ENCODE results near the gene PTPRK.

DNA sequence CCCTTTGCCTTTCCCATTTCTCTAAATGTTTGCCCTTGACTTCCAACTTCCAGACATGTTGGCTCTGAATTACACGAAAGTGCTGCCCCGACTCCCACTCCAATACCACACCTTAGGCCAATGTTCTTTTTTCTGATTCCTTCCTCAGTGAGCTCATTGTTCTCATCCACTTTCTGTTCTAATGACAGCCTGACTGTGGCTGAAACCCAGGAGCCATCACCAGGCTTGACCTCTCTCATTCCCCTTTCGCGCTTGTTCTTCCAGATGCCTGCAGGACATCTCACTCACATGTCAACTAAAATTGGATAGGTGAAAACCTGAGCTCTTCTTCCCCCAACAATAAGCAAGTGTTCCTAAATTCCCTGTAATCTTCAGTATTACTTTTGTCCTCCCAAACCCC lies 40.4 kb downstream of the PTPRK start:
- TF ChIP-seq, protein P1, sequence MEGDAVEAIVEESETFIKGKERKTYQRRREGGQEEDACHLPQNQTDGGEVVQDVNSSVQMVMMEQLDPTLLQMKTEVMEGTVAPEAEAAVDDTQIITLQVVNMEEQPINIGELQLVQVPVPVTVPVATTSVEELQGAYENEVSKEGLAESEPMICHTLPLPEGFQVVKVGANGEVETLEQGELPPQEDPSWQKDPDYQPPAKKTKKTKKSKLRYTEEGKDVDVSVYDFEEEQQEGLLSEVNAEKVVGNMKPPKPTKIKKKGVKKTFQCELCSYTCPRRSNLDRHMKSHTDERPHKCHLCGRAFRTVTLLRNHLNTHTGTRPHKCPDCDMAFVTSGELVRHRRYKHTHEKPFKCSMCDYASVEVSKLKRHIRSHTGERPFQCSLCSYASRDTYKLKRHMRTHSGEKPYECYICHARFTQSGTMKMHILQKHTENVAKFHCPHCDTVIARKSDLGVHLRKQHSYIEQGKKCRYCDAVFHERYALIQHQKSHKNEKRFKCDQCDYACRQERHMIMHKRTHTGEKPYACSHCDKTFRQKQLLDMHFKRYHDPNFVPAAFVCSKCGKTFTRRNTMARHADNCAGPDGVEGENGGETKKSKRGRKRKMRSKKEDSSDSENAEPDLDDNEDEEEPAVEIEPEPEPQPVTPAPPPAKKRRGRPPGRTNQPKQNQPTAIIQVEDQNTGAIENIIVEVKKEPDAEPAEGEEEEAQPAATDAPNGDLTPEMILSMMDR (IDR thresholded peaks at IDR 0.05 in 4 of 5, conservative IDR thresholded peaks at IDR 0.05 in 1 of 5): no peak
- TF ChIP-seq POLR2A (IDR thresholded peaks at IDR 0.05): no peak
